Activated naive CD8-positive, alpha-beta T cell treated with anti-CD3 and anti-CD28 coated beads for 36 hours (primary cell): ENCODE measurements around the gene RABGAP1. TPM values are rescaled to one million over a fixed set of nuclear protein-coding genes. Genes with fewer than 3 reads are reported as not detected.

Experiments
- DNase-seq: peaks from one replicate; pipeline ENCODE4 v3.0.0; 2021
- H3K27ac Mint-ChIP-seq: one replicate; pipeline ENCODE4 v1.8.0; 2022; ENCODE audit warnings: mild to moderate bottlenecking, moderate library complexity, mixed read lengths
- H3K27me3 Mint-ChIP-seq: one replicate; pipeline ENCODE4 v1.8.0; 2022; ENCODE audit warnings: mild to moderate bottlenecking, mixed read lengths
- H3K36me3 Mint-ChIP-seq: one replicate; pipeline ENCODE4 v1.8.0; 2021; ENCODE audit warnings: mild to moderate bottlenecking, mixed read lengths
- H3K4me1 Mint-ChIP-seq: one replicate; pipeline ENCODE4 v1.8.0; 2021; ENCODE audit warnings: mixed read lengths
- H3K4me3 Mint-ChIP-seq: one replicate; pipeline ENCODE4 v1.8.0; 2022; ENCODE audit warnings: mild to moderate bottlenecking, moderate library complexity, mixed read lengths
- H3K9me3 Mint-ChIP-seq: one replicate; pipeline ENCODE4 v1.8.0; 2022; ENCODE audit warnings: mixed read lengths
- total RNA-seq, 2 experiments: library from RNA; stranded (reverse); gene quantifications; one replicate each; pipeline ENCODE4 v1.2.3, GENCODE V29; 2021

Gene RABGAP1
- total RNA-seq, 2 experiments from 2014 or later = 19.4 to 20.6 TPM

- no peaks in the 10 kb centered on the region for H3K9me3 Mint-ChIP-seq
- no peaks in the 10 kb centered on the region for H3K4me1 Mint-ChIP-seq
- H3K27me3 Mint-ChIP-seq = no peaks in the 10 kb centered on the region
- no peak overlapping the region for H3K4me3 Mint-ChIP-seq
- no peak overlapping the region for H3K27ac Mint-ChIP-seq
- peaks cover 32% of the 10 kb centered on the region for H3K36me3 Mint-ChIP-seq
- no peak for DNase-seq
These were observed 71.2 kb downstream of the RABGAP1 start for GRCh38 chr9:123011878-123012528.

GRCh38 chr9:123016631-123017030 is 75.8 kb downstream of the RABGAP1 start:
- no peaks in the 10 kb centered on the region for H3K9me3 Mint-ChIP-seq
- no peaks in the 10 kb centered on the region for H3K4me1 Mint-ChIP-seq
- peaks cover 30% of the 10 kb centered on the region for H3K36me3 Mint-ChIP-seq
- H3K27me3 Mint-ChIP-seq = no peaks in the 10 kb centered on the region
- no peak overlapping the region for H3K4me3 Mint-ChIP-seq
- no peak for DNase-seq
- H3K27ac Mint-ChIP-seq = no peak overlapping the region

- Mint-ChIP-seq H3K36me3 (peaks cover 11% of the 10 kb centered on the region), H3K4me3 (no peak overlapping the region), H3K9me3 (no peaks in the 10 kb centered on the region), H3K27ac (no peak overlapping the region), H3K4me1 (no peaks in the 10 kb centered on the region), H3K27me3 (no peaks in the 10 kb centered on the region)
- no peak for DNase-seq
These were observed 80.0 kb downstream of the RABGAP1 start for GRCh38 chr9:123020796-123021195.

- Mint-ChIP-seq H3K27ac (no peak overlapping the region), H3K27me3 (no peaks in the 10 kb centered on the region), H3K36me3 (peaks cover 14% of the 10 kb centered on the region), H3K4me1 (peaks cover 2% of the 10 kb centered on the region), H3K9me3 (no peaks in the 10 kb centered on the region), H3K4me3 (no peak overlapping the region)
- DNase-seq = no peak
These were observed 85.6 kb downstream of the RABGAP1 start for GRCh38 chr9:123026425-123026824.

GRCh38 chr9:123027517-123027916 is 86.7 kb downstream of the RABGAP1 start:
- no peaks in the 10 kb centered on the region for H3K27me3 Mint-ChIP-seq
- no peak for DNase-seq
- peaks cover 2% of the 10 kb centered on the region for H3K4me1 Mint-ChIP-seq
- no peak overlapping the region for H3K4me3 Mint-ChIP-seq
- H3K27ac Mint-ChIP-seq = no peak overlapping the region
- H3K36me3 Mint-ChIP-seq = peaks cover 14% of the 10 kb centered on the region
- H3K9me3 Mint-ChIP-seq = no peaks in the 10 kb centered on the region

- H3K4me3 Mint-ChIP-seq = no peak overlapping the region
- no peaks in the 10 kb centered on the region for H3K9me3 Mint-ChIP-seq
- peaks cover 10% of the 10 kb centered on the region for H3K36me3 Mint-ChIP-seq
- DNase-seq = no peak
- no peak overlapping the region for H3K27ac Mint-ChIP-seq
- H3K27me3 Mint-ChIP-seq = no peaks in the 10 kb centered on the region
- peaks cover 6% of the 10 kb centered on the region for H3K4me1 Mint-ChIP-seq
These were observed 87.3 kb downstream of the RABGAP1 start for GRCh38 chr9:123028136-123028535.

- peaks cover 8% of the 10 kb centered on the region for H3K36me3 Mint-ChIP-seq
- H3K27ac Mint-ChIP-seq = no peak overlapping the region
- no peaks in the 10 kb centered on the region for H3K27me3 Mint-ChIP-seq
- no peak for DNase-seq
- H3K4me3 Mint-ChIP-seq = no peak overlapping the region
- H3K4me1 Mint-ChIP-seq = peaks cover 9% of the 10 kb centered on the region
- H3K9me3 Mint-ChIP-seq = no peaks in the 10 kb centered on the region
These were observed 88.2 kb downstream of the RABGAP1 start for GRCh38 chr9:123028973-123029372.

- peaks cover 11% of the 10 kb centered on the region for H3K4me1 Mint-ChIP-seq
- H3K27ac Mint-ChIP-seq = no peak overlapping the region
- no peaks in the 10 kb centered on the region for H3K27me3 Mint-ChIP-seq
- DNase-seq = no peak
- H3K4me3 Mint-ChIP-seq = no peak overlapping the region
- H3K36me3 Mint-ChIP-seq = peaks cover 3% of the 10 kb centered on the region
- H3K9me3 Mint-ChIP-seq = no peaks in the 10 kb centered on the region
These were observed 91.1 kb downstream of the RABGAP1 start for GRCh38 chr9:123031963-123032362.

GRCh38 chr9:123033352-123033751 is 92.5 kb downstream of the RABGAP1 start, which contains the start of gene GPR21:
GPR21 (plus strand) TSS chr9:123033667; CDS start chr9:123034567, 900 bp downstream.
- DNase-seq = no peak
- peaks cover 1% of the 10 kb centered on the region for H3K36me3 Mint-ChIP-seq
- H3K27ac Mint-ChIP-seq = no peak within 1 kb of the TSS
- H3K4me1 Mint-ChIP-seq = peaks cover 14% of the 10 kb centered on the region
- H3K9me3 Mint-ChIP-seq = no peaks in the 10 kb centered on the region
- no peaks in the 10 kb centered on the region for H3K27me3 Mint-ChIP-seq
- no peak within 1 kb of the TSS for H3K4me3 Mint-ChIP-seq

GRCh38 chr9:123033864-123034601 is 93.2 kb downstream of the RABGAP1 start:
- no peak for DNase-seq
- no peaks in the 10 kb centered on the region for H3K36me3 Mint-ChIP-seq
- peaks cover 14% of the 10 kb centered on the region for H3K4me1 Mint-ChIP-seq
- no peaks in the 10 kb centered on the region for H3K9me3 Mint-ChIP-seq
- no peak overlapping the region for H3K27ac Mint-ChIP-seq
- no peak overlapping the region for H3K4me3 Mint-ChIP-seq
- no peaks in the 10 kb centered on the region for H3K27me3 Mint-ChIP-seq

- DNase-seq = no peak
- Mint-ChIP-seq H3K27me3 (no peaks in the 10 kb centered on the region), H3K4me1 (peaks cover 14% of the 10 kb centered on the region), H3K27ac (no peak overlapping the region), H3K4me3 (no peak overlapping the region), H3K36me3 (no peaks in the 10 kb centered on the region), H3K9me3 (no peaks in the 10 kb centered on the region)
These were observed 94.2 kb downstream of the RABGAP1 start for GRCh38 chr9:123034881-123035510.

- Mint-ChIP-seq H3K27me3 (no peaks in the 10 kb centered on the region), H3K36me3 (no peaks in the 10 kb centered on the region), H3K4me1 (peaks cover 14% of the 10 kb centered on the region), H3K4me3 (no peak overlapping the region), H3K27ac (no peak overlapping the region), H3K9me3 (no peaks in the 10 kb centered on the region)
- DNase-seq = no peak
These were observed 95.0 kb downstream of the RABGAP1 start for GRCh38 chr9:123035791-123036190.

GRCh38 chr9:123036893-123037545 is 96.2 kb downstream of the RABGAP1 start:
- DNase-seq = no peak
- H3K36me3 Mint-ChIP-seq = peaks cover 4% of the 10 kb centered on the region
- H3K4me3 Mint-ChIP-seq = no peak overlapping the region
- no peak overlapping the region for H3K27ac Mint-ChIP-seq
- H3K4me1 Mint-ChIP-seq = peaks cover 12% of the 10 kb centered on the region
- no peaks in the 10 kb centered on the region for H3K9me3 Mint-ChIP-seq
- H3K27me3 Mint-ChIP-seq = no peaks in the 10 kb centered on the region

- DNase-seq = no peak
- H3K4me3 Mint-ChIP-seq = no peak overlapping the region
- peaks cover 15% of the 10 kb centered on the region for H3K36me3 Mint-ChIP-seq
- peaks cover 3% of the 10 kb centered on the region for H3K9me3 Mint-ChIP-seq
- H3K4me1 Mint-ChIP-seq = peaks cover 6% of the 10 kb centered on the region
- H3K27ac Mint-ChIP-seq = no peak overlapping the region
- H3K27me3 Mint-ChIP-seq = no peaks in the 10 kb centered on the region
These were observed 98.9 kb downstream of the RABGAP1 start for GRCh38 chr9:123039617-123040219.

- Mint-ChIP-seq H3K27me3 (no peaks in the 10 kb centered on the region), H3K27ac (no peak overlapping the region), H3K9me3 (peaks cover 3% of the 10 kb centered on the region), H3K4me3 (no peak overlapping the region), H3K4me1 (peaks cover 6% of the 10 kb centered on the region), H3K36me3 (peaks cover 15% of the 10 kb centered on the region)
- no peak for DNase-seq
These were observed 100.0 kb downstream of the RABGAP1 start for GRCh38 chr9:123040801-123041200.
